Stimulated activated CD4-positive, alpha-beta T cell treated with anti-CD3 and anti-CD28 coated beads, Interleukin-12 subunit alpha, Interleukin-12 subunit beta, amount 100 ng/mL, for 24 hours (primary cell): ENCODE measurements around the gene IL12B.
"Not testable (repeated sequence)": the region's sequence is repeated elsewhere in the genome, so short reads cannot be mapped to it uniquely, and the experiment has no call there.

Experiments
- DNase-seq, 2 experiments: peaks; one replicate each; pipeline ENCODE4 v3.0.0-alpha.2; 2020; ENCODE audit warnings: low read depth in 2 of 2

Gene IL12B

DNA sequence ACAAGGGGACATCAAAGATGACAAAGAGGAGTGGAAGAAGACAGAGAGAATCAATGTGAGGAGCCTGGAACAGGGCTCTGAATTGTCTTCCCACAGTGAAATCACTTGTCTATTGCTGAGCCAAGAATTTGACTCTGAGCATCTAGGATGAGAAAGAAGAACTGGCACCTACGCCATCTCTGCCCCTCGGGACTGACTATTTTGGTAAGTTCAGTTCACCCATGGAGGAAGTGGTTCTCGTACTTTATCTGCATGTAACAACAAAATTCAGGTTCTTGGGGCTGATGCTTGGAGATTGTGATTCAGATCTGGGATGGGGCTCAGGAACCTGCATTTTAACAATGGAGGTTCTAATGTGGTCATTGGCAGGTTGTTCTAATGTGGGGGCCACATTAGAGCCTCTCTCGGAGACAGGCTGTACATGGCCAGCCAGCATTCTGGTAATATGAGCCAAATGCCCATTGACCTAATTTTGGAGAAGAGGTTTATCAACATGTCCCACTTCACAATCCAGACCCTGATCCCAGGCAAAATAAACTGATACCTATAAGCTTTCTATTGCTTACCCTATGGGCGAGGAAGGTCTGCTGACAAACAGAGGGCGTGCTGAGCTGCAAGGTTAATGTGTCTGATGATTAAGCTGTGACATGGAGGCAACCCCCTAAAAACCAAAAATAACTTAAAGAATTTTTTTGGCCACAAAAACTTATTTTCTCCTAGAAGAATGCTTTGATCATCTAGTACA is 2.7 kb upstream of the IL12B start:
- DNase-seq = no peak

DNA sequence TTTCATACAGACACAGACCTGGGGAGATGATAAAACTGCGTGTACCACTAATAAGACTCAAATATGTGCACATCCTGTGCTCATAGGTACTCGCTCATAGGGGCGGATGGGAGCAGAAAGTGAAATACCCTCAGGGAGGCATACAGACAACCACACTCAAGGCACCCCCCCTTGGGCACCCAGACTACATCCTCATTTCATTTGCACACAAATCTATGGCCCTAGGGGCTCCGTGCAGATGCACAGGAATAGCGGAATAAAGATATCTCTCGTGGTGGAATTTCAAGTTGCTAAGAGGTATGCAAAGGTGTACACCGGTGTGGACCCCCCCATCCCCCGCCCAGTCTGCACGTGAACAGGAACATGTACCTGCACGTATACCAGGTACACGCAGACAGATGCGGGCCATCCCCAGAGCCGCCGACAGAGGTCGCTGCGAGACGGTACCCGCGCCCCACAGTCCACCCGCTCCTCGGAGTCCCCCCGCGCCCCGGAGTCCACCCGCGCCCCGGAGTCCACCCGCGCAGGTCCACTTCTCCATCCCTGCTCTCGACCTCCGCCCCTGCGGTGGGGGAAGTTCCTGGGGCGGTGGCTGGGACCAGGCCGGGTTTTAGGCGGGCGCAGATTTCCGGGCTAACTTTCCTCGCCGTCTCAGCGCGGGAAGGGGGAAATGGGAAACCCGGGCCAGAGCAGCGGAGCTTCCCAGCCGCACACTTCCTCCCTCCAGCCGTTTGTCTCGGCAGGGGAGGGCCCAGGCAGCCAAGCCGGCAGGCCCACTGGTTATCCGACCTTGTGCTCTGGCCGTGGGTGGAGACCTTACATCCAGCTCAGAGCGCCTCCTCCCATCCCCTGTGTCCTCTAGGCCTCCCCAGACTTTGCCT is 1.0 kb upstream of the IL12B start:
- peak; percentile 50 to 77 for DNase-seq

DNA sequence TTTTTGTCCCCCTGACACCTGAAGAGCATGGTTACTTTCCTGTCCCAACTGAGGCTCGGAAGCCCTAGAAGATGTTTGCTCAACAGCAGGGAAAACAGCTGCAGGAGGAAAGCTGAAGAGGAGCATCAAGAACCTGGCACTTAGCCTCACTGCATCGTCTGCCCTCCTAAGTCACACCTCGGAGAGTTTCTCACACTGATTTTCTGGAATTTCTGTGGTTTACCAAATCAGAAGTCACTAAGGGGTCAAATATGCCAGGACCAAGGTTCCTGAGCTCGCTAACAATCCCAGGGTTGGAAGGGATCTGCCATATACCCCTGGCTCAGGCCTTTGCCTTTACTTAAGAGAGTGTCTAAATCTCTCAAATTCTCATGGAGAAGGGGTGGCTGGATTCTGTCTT is 5.3 kb downstream of the IL12B start:
- DNase-seq = no peak

DNA sequence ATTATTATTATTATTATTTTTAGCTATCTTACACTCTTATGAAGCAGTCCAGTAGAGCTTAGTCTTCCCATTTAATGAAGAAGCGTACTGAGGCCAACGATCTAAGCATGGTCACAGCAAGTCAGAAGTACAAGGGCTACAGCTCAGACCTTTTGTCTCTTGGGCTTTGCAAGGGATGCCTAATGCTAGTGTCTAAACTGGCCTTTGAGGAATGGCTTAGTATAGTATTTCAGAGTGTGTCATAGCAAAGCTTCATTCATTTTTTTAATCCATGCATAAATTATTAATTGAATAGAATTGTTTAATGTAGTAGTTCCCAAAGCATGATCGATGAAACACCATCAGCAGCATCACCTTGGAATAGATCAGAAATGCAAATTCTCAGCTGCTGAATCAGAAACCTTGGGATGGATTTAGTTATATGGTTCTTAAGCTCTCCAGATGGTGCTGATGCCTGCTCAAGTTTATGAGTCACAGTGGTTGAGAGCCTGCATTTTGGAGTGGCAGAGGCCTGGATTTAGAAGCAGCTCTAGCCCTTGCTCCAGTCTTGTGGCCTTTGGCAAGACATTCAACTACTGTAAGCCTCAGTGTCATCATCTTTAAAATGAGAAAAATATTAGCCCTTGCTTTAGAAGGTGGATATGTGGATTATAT is 6.1 kb downstream of the IL12B start:
- no peak for DNase-seq

DNA sequence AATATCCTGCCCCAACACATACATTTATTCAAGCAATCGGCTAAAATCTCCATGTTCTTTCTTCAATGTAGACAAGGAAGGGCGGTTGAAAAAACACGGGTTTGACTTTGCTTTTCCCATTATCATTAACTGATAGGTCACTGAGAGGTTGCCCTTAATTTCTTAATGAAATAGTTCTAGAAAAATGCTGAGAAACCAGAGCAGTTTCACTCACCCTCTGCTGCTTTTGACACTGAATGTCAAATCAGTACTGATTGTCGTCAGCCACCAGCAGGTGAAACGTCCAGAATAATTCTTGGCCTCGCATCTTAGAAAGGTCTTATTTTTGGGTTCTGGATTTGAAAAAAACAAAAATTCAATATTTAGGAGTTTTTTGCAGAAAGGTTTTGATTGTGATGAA is 8.1 kb downstream of the IL12B start:
- DNase-seq = no peak

DNA sequence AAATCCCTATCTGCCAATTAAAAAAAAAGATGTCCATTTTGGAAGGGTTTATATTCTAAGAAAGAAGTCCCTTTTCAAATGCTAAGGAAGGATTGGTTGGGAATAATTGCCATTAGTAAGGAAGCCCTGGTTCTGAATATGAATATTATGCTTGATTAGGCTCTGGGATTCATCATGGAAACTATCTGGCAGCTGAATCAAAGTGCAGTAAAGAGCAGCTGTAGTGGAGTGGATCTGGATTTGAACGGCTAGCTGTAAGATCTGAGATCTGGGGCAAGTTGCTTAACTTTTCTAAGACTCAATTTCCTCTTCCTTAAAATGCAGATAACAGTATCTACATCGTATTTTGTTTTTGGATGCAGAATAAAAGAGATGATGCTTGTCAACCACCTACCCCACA is 10.5 kb downstream of the IL12B start:
- DNase-seq = no peak

DNA sequence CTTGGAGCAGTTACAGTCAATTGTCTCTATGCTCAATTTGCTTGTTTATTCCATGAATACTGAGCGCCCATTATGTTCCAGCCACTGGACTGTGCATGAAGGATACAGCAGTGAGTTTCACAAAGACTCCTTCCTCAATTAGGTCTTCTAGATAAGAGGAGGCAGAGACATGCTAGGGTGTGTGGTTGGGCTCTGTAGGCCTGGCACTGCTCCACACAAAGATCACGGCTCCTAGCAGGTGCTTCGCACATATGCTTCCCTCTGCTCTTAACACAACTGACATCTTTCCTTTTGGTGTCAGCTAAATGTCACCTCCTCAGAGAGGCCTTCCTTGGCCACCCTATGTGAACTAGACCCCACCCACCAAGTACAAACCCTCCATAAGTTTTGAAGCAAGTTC is 10.9 kb downstream of the IL12B start:
- no peak for DNase-seq

DNA sequence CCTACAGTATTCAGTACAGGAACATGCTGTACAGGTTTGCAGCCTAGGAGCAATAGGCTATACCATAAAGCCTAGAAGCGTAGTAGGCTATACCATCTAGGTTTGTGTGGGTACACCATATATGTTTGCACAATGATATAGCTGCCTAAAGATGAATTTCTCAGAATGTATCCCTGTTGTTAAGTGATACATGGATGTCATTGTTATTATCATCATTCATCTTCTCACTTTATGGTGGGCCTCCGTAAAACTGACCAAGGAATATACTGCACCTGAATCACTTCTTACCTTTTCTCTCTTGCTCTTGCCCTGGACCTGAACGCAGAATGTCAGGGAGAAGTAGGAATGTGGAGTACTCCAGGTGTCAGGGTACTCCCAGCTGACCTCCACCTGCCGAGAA is 11.8 kb downstream of the IL12B start:
- no peak for DNase-seq

DNA sequence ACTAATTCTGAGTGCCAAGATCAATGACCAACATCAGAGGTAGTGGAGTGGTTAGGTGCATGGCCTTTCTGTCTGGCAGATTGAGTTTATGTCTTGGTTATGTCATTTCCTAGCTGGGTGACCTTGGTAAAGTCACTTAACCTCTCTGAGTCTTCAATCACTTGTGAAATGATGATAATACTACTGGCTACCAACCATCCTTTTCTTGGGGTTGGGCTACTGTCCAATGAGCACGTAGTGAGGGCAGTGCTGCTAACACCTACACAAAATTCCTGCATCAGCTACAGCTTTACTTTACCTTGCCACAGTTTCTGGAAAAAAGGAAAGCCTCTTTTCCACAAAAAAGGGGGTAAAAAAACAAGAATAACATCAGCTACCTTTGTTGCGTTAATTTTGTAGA is 12.4 kb downstream of the IL12B start:
- DNase-seq = no peak

DNA sequence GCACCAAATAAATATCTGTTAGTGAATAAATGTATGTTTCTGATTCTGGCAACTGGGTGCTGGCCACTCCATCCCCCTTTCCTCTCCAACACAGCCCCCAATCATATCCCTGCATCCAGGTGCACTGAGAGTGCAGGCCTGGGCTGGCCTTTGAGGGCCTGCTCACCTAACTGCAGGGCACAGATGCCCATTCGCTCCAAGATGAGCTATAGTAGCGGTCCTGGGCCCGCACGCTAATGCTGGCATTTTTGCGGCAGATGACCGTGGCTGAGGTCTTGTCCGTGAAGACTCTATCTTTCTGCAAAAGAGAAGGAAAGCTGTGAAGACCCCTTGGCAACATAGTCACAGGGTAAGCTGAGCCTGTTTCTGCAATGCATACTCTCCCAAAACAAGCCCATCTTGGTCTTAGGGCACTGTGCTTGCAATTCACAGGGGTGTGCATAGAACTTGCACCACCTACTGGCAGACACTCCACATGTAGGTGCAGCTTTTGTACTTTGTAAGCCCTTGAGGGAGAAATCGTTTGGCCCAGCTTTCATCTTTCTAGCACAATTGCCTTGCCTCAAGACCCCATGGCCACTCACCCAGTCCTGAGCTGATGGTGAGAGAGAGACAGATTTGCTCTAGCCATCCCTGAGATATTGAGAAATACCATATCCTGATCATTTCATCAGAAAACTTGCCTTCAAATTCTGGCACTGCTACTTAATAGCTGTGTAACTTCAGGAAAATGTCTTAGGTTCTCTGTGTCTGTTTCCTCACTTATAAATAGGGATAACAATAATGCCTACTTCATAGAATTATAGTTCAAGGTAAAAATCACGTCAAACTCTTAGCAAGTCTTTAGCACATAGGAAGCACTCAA is 13.5 kb downstream of the IL12B start:
- peak in 1 of 2 experiments; percentile 15 for DNase-seq

DNA sequence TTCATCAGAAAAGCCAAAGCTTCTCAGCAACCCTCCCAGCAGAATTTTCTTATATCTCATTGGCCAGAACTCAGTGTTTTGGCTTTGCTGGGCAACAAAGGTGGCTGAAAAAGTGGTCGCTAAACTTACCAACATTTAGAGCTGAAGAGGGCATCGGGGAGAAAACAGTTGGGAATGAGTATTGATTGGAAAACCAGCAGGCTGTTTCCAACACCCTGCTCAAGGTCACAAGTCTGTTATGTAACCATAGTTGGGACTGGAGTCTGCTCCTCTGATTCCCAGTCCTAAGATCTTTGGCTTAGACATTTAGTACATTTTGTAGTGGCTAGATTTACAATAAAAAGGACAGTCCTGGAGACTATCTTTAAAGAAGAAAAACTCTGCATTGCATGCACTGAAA is 17.1 kb downstream of the IL12B start:
- no peak for DNase-seq

DNA sequence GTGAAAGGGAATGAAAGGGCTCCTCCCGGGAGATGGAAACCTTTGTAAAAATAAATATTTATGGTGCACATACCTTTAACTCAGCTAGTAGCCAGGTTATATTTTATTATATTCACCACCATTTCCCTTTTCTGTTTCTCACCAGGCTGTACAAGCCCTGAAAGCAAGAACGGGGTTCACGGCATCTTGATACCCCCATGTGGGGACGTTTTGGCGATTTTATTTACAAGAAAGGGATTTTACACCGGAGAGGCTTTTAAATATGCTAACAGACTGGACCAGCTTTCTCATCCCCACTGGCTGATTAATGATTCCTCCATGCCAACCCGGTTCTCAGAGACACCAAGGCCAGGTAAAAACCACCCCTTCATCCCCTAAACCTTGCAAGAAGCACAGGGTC is 19.2 kb downstream of the IL12B start:
- no peak for DNase-seq

DNA sequence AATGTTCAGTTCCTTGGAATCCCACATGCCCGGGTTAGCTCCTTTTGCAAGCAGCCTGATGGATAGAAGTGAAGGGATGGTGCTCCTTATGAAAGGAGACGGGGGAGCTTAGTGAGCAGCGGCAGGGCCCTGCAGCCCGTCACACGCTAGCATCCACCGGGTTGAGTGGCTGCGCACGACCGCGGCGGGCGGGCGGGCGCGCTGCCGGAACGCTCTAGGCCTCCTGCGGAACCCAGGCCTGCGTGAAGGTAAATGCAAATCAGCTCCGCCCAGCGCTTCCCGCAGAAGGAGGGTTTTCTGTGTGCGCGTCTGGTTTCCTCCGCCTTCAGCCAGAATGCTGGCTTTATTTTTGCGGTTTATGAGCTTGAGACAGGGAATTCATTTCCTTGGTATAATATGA is 19.8 kb downstream of the IL12B start:
- DNase-seq = peak in 1 of 2 experiments; percentile 11

DNA sequence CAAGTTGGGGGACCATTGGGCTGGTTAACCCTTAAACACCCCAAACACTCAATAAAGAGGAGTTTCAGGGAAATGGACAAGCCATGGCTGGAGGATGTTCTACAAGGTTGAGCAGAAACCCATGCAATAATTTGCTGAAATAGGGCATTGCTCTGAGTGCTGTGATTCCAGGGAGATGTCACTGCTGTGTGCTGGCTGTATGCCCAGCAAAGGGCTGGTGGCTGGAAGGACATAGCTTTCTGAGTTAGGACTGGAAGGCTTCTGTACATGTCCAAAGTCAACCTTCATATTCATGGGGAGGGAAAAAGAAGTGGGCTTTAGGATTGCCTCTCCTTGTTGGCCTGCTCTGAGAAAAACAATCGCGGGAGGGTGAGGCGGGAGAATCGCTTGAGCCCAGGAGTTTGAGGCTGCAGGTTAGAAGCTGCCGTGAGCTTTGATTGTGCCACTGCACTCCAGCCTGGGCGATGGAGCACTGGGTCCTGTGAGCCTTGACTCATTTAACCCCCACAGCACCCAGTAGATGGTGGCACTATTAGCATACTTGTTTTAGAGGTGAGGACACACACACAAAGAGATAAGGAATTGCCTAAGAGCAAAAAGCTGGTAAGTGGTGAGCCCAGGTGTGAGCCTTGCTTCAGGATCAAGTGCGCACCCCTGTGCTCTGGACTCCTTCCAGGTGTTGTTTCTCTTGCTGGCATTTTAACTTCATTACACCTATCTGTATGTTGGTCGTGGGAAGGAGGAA is 20.4 kb downstream of the IL12B start:
- no peak for DNase-seq

DNA sequence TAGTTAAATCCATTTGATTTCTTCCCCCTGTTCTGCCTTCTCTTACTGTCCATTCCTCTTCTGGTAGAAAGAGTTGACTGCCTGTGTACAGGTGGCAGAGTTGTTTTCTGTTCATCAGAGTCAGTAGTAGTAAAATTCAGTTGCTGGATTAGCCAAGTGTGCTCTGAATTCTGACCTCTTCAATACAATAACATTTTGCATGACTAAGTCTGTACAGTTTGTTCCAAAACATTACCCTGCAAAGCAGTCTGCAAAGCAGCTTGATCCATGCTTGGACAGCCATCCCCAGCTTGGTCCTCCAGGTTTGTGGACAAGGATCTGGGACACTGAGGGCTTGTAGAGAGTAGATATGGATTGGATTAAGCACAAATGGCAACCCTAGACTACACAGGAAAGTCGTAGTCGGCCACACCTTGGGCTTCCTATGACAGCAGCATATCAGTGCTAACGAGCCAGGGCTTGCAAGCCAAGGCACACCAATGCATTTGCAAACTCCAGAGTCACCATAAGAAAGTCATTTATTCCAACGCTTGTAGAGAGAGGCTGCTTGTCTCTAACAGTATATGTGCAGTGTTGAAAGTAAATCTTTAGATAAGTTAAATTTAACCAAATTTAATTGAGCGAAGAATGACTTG is 25.2 kb downstream of the IL12B start:
- DNase-seq = no peak

DNA sequence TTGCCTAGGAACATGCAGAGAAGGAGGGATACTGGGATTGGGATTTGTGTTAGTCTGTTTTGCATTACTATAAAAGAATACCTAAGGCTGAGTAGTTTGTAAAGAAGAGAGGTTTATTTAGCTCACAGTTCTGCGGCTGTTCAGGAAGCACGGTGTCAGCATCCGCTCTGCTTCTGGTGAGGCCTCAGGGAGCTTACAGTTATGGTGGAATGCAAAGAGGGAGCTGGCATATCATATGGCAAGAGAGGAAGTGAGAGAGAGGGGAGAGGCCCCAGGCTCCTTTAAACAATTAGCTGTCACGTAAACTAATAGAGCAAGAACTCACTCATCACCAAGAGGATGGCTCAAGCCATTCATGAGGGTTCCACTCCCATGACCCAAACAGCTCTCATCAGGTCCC is 27.0 kb downstream of the IL12B start:
- no peak for DNase-seq

DNA sequence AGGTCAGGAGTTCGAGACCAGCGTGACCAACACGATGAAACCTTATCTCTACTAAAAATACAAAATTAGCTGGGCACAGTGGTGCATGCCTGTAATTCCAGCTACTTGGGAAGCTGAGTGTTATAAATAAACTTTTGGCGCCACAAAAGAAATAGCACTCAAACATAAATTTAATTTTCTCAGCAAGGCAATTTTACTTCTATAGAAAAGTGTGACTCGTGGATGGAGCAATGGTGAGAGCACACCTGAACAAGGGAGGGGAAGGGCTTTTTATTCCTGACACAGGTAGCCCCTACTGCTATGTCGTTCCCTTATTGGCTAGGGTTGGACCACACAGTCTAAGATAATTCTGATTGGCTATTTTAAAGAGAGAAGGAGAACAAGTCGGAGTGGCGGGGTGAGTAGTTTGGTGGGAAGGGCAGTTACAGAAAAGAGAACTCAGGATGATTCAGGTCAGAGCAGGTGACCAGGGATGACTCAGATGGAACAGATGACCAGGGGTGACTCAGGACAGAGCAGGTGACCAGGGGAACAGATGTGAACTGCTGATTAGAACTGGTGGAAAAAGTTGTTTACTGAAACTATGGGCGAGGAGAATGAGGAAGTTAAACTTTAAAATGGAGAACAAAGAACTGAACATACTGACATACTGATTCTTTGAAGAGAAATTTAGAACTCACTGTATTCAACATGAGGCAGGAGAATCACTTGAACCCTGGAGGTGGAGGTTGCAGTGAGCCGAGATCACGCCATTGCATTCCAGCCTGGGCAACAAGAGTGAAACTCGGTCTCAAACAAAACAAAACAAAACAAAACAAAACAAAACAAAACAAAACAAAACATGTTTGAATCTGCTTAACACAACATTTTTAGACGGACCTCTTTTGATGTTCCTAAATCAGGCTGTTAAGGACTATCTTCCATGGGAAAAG is 28.1 kb downstream of the IL12B start:
- not testable (repeated sequence) for DNase-seq

DNA sequence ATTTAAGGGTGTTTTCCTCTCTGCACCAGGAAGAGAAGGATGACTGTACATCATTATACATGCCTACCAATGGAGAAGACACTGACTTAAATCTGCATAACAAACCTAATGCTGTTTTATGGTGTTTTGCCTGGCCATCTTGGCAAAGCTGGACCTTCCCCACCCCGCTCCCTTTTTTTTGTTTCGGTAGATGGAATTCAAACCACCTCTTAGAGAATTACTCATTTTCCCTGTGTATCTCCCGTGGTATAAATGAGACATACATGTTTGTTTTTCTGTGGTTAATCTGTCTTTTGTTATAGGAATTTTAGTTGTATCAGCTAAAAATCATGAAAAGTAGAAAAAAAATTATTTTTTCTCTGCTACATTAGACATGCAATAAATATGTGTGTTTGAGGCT is 28.8 kb downstream of the IL12B start:
- no peak for DNase-seq

DNA sequence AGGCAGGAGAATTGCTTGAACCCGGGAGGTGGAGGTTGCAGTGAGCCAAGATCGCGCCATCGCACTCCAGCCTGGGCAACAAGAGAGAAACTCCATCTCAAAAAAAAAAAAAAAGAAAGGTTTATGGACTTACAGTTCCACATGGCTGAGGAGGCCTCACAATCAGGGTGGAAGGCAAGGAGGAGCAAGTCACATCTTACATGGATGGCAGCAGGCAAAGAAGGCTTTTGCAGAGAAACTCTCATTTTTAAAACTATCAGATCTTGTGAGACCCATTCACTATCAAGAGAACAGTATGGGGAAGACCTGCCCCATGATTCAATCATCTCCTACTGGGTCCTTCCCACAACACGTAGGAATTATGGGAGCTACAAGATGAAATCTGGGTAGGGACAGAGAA is 33.0 kb downstream of the IL12B start:
- not testable (repeated sequence) for DNase-seq
